Measurements from ENCODE around the gene SNRPA1.

SNRPA1 gene

DNA sequence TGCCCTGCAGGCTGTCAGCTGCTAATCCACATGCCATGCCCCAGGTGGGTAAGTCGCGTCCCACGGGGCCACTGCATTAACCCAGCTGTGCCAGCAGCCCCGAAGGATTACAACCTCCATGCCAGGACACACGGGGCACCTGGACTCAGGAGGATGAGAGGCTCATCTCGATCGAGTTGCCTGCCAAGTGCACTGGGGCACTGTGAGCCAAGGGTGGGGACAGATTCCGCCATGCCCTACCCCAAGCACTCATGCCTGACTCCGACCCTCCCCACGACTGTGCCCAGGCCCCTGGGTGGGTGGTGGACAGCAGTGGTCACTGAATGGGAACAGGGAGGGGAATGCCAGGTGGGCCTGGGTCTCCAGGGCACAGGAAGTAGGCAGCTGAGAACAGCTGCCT is 20.7 kb upstream of the SNRPA1 start:
- DNase-seq (ENCODE audit: low read depth in 1 of 2, low spot score in 1 of 2) = no peak
- no peak for TF ChIP-seq JUND (IDR thresholded peaks at IDR 0.05; ENCODE audit: low read depth)
- in situ Hi-C loops (cut with HindIII; ENCODE audit: low pct_unique_long_range_greater_than_20kb, low sequenced_read_pairs) = no loop called here

DNA sequence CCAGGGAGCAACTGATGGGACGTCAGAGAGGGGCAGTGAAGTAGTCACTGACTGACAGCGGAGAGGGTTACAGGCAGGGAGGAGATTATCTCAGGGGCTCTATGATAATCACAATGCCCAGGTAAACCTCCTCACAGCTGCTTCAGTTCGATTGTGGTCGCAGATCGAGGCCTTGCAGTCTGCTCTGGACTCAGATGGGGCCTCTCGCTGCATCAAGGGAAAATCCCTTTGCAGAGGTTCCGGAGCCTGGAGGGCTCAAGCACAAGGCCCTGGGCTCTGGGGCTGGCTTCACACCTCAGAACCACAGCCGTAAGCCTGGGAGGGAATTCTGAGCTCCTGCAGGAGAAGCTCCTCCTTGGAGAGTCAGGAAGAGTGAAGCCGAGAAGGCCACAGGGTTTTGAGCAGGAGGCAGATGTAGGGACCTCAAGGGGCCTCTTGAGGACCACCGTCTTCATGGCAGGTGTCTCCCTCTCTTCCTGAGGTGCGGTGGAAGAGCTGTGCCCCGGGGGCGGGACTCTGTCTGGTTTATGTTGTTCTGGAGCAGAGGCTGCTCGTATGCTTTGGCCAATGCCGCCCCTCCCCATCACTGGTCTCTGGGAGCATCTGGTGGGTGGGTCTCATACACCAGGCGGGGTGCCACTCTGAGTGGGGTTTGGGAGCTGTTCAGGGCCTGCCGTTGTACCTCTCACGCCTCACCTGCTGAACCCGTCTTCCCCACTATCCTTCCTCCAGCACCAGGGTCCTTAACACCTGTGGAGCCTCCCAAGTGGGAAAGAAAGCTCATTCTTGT is 19.5 kb upstream of the SNRPA1 start:
- no peak for TF ChIP-seq JUND (IDR thresholded peaks at IDR 0.05; ENCODE audit: low read depth)
- in situ Hi-C loops (cut with HindIII; ENCODE audit: low pct_unique_long_range_greater_than_20kb, low sequenced_read_pairs) = no loop called here
- no peak for DNase-seq (ENCODE audit: low read depth in 1 of 2, low spot score in 1 of 2)

DNA sequence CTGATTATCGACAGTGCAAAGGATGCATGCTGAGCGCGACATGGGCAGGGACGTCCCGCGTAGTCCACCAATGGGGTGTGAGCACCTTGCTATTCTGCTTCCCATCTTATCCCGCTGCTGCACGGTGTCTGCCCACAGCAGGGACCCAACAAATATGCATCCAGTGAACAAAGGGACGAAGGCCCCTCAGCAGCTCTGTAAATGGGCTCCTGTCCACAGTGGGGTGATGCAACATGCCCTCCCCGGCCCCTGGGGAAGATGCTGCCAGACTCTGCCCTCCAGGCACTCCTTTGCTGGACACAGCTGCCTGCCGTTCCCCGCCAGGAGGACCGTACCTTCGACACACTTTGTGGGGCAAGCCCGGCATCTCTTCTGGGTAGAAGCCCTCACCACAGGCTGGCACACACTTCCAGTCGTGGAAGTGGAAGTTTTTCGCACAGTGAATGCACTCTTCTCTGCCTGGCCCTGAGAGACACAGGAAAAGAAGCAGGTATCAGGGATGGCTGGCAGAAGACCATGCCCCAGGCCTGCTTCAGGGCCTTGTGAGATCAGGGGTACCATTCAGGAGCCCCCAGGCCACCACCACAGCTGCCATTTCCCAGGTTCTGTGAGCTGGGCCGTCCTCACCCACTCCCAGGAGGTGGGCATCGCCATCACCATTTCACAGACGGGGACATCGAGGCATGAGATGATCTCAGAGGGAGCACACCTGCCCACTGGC is 18.2 kb upstream of the SNRPA1 start:
- no peak for TF ChIP-seq JUND (IDR thresholded peaks at IDR 0.05; ENCODE audit: low read depth)
- in situ Hi-C loops (cut with HindIII; ENCODE audit: low pct_unique_long_range_greater_than_20kb, low sequenced_read_pairs) = no loop called here
- DNase-seq (ENCODE audit: low read depth in 1 of 2, low spot score in 1 of 2) = no peak

DNA sequence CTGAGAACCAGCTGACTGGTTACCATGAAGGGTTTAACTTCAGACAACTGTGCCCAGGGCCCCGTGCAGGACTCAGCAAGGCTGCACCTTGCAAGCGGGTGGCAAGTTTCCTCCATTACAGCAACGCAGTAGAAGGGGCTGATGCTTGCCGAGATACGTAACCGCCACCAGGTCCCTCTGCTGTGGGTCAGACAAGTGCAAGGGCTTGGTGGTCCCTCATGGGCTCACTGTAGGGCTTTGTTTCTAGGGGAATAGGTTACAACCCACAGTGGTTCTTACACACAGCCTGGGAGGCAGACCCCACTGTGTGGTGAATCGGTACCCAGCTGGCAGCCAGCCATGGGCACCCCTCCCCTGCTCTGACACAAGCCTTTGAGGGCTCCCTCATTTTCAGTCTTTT is 15.5 kb upstream of the SNRPA1 start:
- in situ Hi-C loops (cut with HindIII; ENCODE audit: low pct_unique_long_range_greater_than_20kb, low sequenced_read_pairs) = no loop called here

GRCh38 chr15:101310161-101310480 is 15.1 kb upstream of the SNRPA1 start:
- in situ Hi-C loops (cut with HindIII; ENCODE audit: low pct_unique_long_range_greater_than_20kb, low sequenced_read_pairs) = no loop called here
- no peak for TF ChIP-seq JUND (IDR thresholded peaks at IDR 0.05; ENCODE audit: low read depth)
- DNase-seq (ENCODE audit: low read depth in 1 of 2, low spot score in 1 of 2) = no peak

More for the DNA sequence above, 15.5 kb upstream of the SNRPA1 start:
- TF ChIP-seq JUND (IDR thresholded peaks at IDR 0.05; ENCODE audit: low read depth) = no peak
- no peak for DNase-seq (ENCODE audit: low read depth in 1 of 2, low spot score in 1 of 2)

DNA sequence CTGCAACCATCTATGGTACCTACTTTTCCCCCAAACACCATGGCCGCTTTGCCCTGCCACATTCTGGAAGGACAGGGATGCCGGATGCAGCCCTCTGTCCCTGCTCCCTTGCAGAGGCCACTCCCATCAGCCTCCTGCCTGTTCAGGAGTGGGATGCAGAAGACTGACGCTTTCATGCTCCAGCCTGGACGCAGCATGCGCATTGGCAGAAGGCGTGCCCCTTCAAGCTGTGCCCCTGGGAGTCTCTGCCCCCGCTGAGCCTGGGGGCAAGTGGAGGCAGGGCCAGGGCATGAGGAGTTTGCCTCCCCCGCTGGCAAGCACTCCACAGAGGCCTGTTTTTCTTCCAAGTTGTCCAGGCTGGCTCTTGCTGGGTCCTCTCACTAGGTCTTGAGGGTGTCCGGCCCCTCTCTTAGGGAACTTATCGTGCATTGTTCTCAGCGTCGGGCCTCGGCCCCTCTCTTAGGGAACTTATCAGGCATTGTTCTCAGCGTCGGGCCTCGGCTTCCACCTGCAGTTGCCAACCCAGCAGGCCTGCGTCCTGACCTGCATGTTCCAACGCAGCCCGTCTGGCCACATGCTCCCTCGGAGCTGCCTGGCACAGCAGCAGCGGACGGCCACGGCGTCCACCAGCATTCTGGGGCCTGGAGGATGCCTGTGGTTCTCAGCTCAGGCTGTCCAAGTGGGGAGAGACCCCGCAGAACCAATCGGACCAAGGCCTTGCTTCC is 14.6 kb upstream of the SNRPA1 start:
- in situ Hi-C loops (cut with HindIII; ENCODE audit: low pct_unique_long_range_greater_than_20kb, low sequenced_read_pairs) = no loop called here
- DNase-seq (ENCODE audit: low read depth in 1 of 2, low spot score in 1 of 2) = no peak
- TF ChIP-seq JUND (IDR thresholded peaks at IDR 0.05; ENCODE audit: low read depth) = no peak

DNA sequence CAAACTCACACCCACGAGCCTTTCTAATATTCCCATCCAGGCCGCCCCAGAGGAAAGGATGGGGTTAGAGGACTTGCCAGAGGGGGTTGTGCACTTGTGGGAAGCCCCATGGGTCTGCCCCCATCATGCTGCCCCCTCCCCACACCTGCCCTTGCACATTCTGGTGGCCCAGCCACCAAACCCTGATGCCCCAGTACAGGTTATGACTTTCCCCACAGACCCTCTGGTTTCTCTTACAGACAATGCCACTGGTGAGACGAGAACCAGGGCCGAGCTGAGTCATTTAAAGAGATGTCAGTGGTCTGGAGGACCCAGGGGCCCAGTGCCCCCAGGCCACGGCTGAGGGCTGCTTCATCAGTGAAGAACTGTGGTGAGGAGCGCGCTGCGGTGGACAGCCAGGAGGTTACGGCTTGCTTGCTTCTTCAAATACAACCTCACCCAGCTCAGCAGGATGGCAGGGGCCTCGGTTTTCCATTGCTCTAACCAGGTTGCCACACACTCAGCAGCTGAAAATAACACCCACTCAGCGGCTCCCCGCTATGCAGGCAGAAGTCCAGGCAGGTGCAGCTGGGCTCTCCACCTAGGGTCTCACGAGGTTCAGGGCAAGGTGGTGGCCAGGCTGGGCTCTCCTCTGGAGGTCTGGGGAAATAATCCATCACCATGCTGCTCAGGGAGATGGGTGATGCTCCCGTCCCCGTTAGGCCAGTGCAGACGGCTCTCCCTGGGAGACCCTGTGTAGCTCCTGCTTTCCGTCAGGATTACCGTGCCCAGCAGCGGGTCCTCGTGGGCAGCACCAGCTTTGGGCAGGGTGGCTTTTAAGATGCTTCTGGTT is 13.8 kb upstream of the SNRPA1 start:
- no peak for TF ChIP-seq JUND (IDR thresholded peaks at IDR 0.05; ENCODE audit: low read depth)
- no peak for DNase-seq (ENCODE audit: low read depth in 1 of 2, low spot score in 1 of 2)
- in situ Hi-C loops (cut with HindIII; ENCODE audit: low pct_unique_long_range_greater_than_20kb, low sequenced_read_pairs) = no loop called here

GRCh38 chr15:101307897-101308603 is 13.0 kb upstream of the SNRPA1 start:
- TF ChIP-seq JUND (IDR thresholded peaks at IDR 0.05; ENCODE audit: low read depth) = no peak
- in situ Hi-C loops (cut with HindIII; ENCODE audit: low pct_unique_long_range_greater_than_20kb, low sequenced_read_pairs) = no loop called here
- DNase-seq (ENCODE audit: low read depth in 1 of 2, low spot score in 1 of 2) = no peak

DNA sequence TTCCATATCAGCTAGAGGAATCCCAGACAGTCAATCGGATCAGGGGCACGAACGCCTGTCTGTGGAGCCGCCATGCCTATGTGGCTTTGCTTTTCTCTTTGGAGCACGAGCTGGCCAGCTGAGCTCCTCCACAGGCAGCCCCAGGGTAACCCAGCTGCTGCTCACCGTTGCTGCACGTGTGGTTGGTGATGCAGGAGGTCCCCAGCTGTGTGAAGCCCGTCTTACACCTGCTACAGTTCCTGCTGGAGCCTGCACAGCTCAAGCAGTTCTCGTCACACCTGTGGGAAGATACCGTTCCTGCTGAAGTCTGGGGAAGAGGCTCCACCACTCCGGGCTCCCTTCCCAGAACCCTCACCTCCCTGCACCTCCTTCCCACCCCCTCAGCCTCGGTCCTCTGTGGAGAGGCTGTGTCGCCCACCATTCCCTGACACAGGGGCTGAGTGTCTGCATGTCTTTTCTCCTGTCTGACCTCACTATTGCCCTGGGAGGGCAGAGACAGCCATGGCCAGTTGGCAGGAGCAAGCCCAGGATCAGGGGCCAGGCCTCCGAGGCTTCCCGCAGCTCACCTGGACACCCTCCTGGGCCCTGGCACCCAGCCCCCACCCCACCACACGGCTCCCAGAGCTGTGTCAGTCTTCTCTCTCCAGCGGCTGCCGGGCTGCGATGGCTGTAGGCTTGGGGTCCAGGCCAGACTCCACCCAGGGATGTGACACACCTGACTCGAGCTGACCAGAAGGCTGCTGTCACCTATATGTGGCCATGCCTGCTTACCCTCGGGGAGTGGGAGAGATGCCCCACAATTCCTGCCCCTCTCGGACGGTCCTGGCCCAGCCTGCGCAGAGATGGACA is 12.2 kb upstream of the SNRPA1 start:
- DNase-seq (ENCODE audit: low read depth in 1 of 2, low spot score in 1 of 2) = no peak
- in situ Hi-C loops (cut with HindIII; ENCODE audit: low pct_unique_long_range_greater_than_20kb, low sequenced_read_pairs) = no loop called here
- TF ChIP-seq JUND (IDR thresholded peaks at IDR 0.05; ENCODE audit: low read depth) = no peak

GRCh38 chr15:101306341-101307047 is 11.4 kb upstream of the SNRPA1 start:
- in situ Hi-C loops (cut with HindIII; ENCODE audit: low pct_unique_long_range_greater_than_20kb, low sequenced_read_pairs) = no loop called here
- TF ChIP-seq JUND (IDR thresholded peaks at IDR 0.05; ENCODE audit: low read depth) = no peak
- no peak for DNase-seq (ENCODE audit: low read depth in 1 of 2, low spot score in 1 of 2)
